Measurements from ENCODE around the gene CYP4F8. TPM values are rescaled to one million over a fixed set of nuclear protein-coding genes. Genes with fewer than 3 reads are reported as not detected.
"Not testable (repeated sequence)": the region's sequence is repeated elsewhere in the genome, so short reads cannot be mapped to it uniquely, and the experiment has no call there.

The CYP4F8 gene
- total and polyA plus RNA-seq, 9 donors = 1.1 TPM; not detected in 8

DNA sequence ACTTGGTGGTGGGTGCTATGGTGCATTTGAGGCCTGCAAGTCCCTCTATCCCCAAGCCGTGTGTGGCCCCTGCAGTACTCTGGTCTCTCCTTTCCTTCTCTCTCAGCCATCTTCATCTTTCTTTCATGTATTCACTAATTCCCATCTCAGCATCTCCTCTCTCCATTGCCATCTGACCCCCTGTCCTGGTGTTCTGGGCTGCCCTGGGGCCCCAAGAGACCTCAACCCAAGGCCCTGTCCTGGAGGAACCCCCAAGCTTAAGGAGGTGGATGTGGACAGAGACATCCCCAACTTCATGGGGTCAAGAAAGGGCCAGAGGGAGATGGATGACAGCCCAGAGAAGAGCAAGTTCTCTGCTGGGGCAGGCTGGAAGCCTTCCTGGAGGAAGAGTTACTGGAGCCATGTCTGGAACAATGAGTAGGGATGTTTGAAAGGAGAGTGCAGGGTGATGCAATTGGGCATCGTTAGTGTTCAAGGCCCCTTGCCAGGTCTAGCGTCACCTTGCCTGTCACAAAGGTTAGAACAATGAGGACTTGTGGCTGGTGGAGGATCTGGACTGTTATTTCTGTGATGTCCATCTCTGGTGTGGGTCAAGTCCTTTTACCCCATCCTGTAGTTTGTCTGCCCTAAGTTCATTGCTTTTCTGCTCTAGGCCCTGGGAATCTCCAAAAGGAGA, 29.2 kb downstream of the CYP4F8 start:
- Histone ChIP-seq H3K4me3 (no peak overlapping the region), H3K27me3 (no peaks in the 10 kb centered on the region), H3K27ac (no peak overlapping the region), H3K36me3 (no peaks in the 10 kb centered on the region), H3K4me1 (ENCODE audit: insufficient read depth) (no peaks in the 10 kb centered on the region), H3K9me3 (peaks cover 0 to 4% of the 10 kb centered on the region in 2 donors)
- no peak for DNase-seq
- TF ChIP-seq EP300 (IDR thresholded peaks at IDR 0.05) = no peak
- no peak for TF ChIP-seq POLR2A (IDR thresholded peaks at IDR 0.05)
- TF ChIP-seq CTCF (IDR thresholded peaks at IDR 0.05) = no peak
- intact Hi-C loops (cut with DNase I) = no loop called here
- WGBS, 3 donors = 78 to 81% (median 80%) methylated on average over 3 of the region's 3 CpGs

DNA sequence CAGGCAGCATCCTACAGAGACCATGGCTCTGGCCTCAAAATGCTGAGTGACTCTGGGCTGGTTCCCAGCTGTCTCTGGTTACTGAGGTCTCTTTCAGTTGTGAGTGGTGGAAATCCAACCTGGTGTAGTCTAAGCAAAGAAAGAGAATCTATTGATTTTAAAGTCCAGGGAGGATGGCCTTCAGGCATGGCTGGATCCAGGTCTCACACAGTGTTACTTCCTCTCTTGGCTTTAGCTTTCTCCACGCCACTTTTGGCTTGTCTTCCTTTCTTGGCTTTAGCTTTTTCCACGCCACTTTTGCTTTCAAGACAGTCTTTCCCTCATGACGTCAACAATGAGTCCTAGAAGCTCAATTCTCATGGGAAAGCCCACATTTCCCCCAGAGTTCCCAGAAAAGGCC, 29.8 kb downstream of the CYP4F8 start:
- intact Hi-C loops (cut with DNase I) = no loop called here

DNA sequence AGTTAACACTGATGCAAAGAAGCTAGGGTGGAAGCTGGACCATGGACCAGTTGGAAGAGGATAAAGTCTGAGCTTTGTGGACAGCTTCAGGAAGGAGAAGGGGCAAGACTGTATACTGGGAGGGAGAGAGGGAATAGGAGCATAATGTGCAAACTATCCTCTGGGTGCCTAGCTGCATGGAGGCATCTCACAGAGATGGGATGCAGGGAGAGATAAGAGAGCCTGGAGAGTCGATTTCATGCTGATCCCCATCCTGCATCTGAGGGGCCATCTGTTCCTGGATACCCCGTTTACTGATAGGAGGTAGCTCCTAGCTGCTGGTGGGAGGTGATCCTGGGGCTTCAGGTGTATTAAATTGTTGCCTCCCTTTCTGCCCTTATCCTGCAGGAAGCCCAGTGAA, 34.5 kb downstream of the CYP4F8 start:
- Histone ChIP-seq H3K36me3 (no peaks in the 10 kb centered on the region), H3K4me3 (no peak overlapping the region), H3K4me1 (ENCODE audit: insufficient read depth) (no peaks in the 10 kb centered on the region), H3K9me3 (peaks cover 0 to 4% of the 10 kb centered on the region in 2 donors), H3K27me3 (no peaks in the 10 kb centered on the region), H3K27ac (no peak overlapping the region)
- 53 to 63% (median 55%) methylated on average over 2 of the region's 2 CpGs for whole genome bisulfite sequencing, 3 donors
- TF ChIP-seq CTCF (IDR thresholded peaks at IDR 0.05) (no peak), EP300 (IDR thresholded peaks at IDR 0.05) (no peak), POLR2A (IDR thresholded peaks at IDR 0.05) (no peak)
- intact Hi-C loops (cut with DNase I) = no loop called here
- no peak for DNase-seq

More for the DNA sequence above, 29.8 kb downstream of the CYP4F8 start:
- Histone ChIP-seq H3K9me3 (peaks cover 0 to 4% of the 10 kb centered on the region in 2 donors), H3K4me1 (ENCODE audit: insufficient read depth) (no peaks in the 10 kb centered on the region), H3K27ac (no peak overlapping the region), H3K36me3 (no peaks in the 10 kb centered on the region), H3K4me3 (no peak overlapping the region), H3K27me3 (no peaks in the 10 kb centered on the region)
- DNase-seq = no peak
- 53 to 56% (median 56%) methylated on average over 3 of the region's 3 CpGs for WGBS, 3 donors
- TF ChIP-seq POLR2A (IDR thresholded peaks at IDR 0.05) (no peak), CTCF (IDR thresholded peaks at IDR 0.05) (no peak), EP300 (IDR thresholded peaks at IDR 0.05) (no peak)

DNA sequence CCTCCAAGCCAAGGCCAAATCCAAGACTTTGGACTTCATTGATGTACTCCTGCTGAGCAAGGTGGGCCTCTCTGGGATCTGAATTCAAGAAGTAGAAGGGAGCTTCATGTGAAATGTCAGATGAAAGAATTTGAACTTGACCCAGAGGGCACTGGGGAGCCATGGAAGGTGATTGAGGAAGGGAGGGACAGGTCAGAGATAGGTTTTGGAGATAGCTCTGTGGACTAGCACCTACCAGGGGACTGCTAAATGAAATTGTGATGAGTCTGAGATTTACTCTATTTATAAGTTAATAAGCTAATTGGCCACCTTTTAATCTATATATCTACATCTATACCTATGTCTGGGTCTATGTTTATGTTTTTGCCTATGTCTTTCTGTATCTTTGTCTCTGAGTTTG, 35.1 kb downstream of the CYP4F8 start:
- H3K4me3 ChIP-seq; H3K27ac ChIP-seq; DNase-seq; H3K27me3 ChIP-seq; H3K9me3 ChIP-seq; H3K4me1 ChIP-seq (ENCODE audit: insufficient read depth); intact Hi-C loops (cut with DNase I); H3K36me3 ChIP-seq: not testable (repeated sequence)

DNA sequence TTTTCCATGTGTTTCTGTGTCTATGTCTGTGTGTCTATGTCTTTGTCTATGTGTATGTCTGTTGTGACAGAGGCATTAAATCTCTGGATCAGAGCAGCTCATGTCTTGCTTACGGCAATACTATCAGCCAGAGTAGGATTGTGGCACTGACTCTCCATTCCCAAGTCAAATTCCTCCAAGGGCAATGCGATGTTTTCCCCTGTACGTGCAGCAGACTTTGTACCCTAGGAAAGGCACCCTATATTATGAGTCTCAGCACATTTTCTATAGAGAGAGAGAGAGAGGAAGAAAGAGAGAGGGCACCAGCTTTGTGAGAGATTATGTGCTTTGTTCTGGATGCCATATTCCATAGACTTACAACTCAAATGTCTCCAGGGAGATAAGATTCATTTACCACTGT, 36.8 kb downstream of the CYP4F8 start:
- Histone ChIP-seq H3K4me1 (ENCODE audit: insufficient read depth) (no peaks in the 10 kb centered on the region), H3K27ac (no peak overlapping the region), H3K4me3 (no peak overlapping the region), H3K9me3 (peaks cover 0 to 4% of the 10 kb centered on the region in 2 donors), H3K36me3 (no peaks in the 10 kb centered on the region), H3K27me3 (no peaks in the 10 kb centered on the region)
- intact Hi-C loops (cut with DNase I) = no loop called here
- 60 to 75% (median 63%) methylated on average over 3 of the region's 3 CpGs for whole genome bisulfite sequencing, 3 donors
- DNase-seq = no peak
- TF ChIP-seq CTCF (IDR thresholded peaks at IDR 0.05) = no peak
- TF ChIP-seq EP300 (IDR thresholded peaks at IDR 0.05) = no peak
- TF ChIP-seq POLR2A (IDR thresholded peaks at IDR 0.05) = no peak
